PC-9 (cell line): ENCODE results near the gene ERC2.

Experiments used
- EZH2 ChIP-seq: fragments of 200-600 bp; sonication (generic); IDR thresholded peaks from 2 replicates; pipeline ENCODE4 v1.8.0; 2017; ENCODE audit warnings: antibody characterized with exemption, low read depth
- TF ChIP-seq, protein P1 (sequence below): fragments of 200-600 bp; sonication (generic); conservative IDR thresholded peaks from 2 replicates; pipeline ENCODE4 v1.6.1; 2017; ENCODE audit warnings: mixed run types, antibody characterized with exemption, mild to moderate bottlenecking, moderate library complexity

DNA sequence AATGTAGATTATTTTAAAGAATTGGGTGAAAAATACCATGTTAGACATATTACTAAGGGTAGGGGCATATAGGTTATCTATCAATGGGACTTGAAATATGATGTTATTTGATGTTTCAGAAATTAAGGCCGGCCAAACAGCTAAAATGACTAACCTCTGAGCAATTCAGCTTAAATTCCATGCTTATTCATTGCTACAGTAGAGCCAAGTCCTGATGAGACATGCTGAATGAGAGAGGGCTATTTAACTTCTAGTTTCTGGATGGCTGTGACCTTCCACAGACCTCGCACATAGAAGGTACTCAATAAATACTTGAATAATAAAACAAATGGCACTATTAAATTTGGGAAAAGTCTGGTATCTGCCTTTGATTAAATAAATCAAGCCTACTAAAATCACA is 805.6 kb downstream of the ERC2 start:
- TF ChIP-seq, protein P1, sequence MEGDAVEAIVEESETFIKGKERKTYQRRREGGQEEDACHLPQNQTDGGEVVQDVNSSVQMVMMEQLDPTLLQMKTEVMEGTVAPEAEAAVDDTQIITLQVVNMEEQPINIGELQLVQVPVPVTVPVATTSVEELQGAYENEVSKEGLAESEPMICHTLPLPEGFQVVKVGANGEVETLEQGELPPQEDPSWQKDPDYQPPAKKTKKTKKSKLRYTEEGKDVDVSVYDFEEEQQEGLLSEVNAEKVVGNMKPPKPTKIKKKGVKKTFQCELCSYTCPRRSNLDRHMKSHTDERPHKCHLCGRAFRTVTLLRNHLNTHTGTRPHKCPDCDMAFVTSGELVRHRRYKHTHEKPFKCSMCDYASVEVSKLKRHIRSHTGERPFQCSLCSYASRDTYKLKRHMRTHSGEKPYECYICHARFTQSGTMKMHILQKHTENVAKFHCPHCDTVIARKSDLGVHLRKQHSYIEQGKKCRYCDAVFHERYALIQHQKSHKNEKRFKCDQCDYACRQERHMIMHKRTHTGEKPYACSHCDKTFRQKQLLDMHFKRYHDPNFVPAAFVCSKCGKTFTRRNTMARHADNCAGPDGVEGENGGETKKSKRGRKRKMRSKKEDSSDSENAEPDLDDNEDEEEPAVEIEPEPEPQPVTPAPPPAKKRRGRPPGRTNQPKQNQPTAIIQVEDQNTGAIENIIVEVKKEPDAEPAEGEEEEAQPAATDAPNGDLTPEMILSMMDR, result no peak
- TF ChIP-seq EZH2, result no peak
